OCI-LY1 (cell line): ENCODE measurements around the gene LMF1.

Experiments
- EZH2 ChIP-seq: fragments of 200-600 bp; sonication (generic), shearing (Covaris generic); IDR thresholded peaks from 2 replicates; pipeline ENCODE4 v1.8.0; 2017; ENCODE audit warnings: borderline replicate concordance, mixed run types, mild to moderate bottlenecking, antibody characterized with exemption, low read length, moderate library complexity, mixed read lengths
- TF ChIP-seq, protein P1 (sequence below): fragments of 200-600 bp; sonication (generic), shearing (Covaris generic); IDR thresholded peaks from 2 replicates; pipeline ENCODE4 v1.5.1; 2017; ENCODE audit warnings: mild to moderate bottlenecking, antibody characterized with exemption, low read length, moderate library complexity, mixed read lengths

DNA sequence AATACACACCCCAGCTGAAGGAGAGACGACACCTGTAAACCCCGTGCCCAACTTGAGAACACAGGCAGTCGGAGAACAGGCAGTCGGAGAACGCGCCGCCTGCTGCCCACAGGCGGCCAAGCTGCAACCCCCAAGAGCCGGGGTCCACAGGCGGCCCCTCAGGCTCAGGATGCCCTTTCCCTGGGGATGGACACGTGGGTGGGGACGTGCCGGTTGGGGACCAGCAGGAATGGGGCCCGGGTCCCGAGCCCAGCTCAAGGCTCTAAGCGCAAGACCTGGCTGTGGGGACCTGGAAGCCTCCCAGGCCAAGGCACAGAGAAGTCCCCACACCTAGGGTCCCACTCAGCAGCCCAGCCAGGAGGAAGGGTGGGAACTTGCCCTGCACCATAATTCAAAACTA, 90.8 kb downstream of the LMF1 start:
- TF ChIP-seq EZH2 = no peak
- TF ChIP-seq, protein P1, sequence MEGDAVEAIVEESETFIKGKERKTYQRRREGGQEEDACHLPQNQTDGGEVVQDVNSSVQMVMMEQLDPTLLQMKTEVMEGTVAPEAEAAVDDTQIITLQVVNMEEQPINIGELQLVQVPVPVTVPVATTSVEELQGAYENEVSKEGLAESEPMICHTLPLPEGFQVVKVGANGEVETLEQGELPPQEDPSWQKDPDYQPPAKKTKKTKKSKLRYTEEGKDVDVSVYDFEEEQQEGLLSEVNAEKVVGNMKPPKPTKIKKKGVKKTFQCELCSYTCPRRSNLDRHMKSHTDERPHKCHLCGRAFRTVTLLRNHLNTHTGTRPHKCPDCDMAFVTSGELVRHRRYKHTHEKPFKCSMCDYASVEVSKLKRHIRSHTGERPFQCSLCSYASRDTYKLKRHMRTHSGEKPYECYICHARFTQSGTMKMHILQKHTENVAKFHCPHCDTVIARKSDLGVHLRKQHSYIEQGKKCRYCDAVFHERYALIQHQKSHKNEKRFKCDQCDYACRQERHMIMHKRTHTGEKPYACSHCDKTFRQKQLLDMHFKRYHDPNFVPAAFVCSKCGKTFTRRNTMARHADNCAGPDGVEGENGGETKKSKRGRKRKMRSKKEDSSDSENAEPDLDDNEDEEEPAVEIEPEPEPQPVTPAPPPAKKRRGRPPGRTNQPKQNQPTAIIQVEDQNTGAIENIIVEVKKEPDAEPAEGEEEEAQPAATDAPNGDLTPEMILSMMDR = no peak
